ENCODE results near the gene ADD1.

Gene ADD1

GRCh38 chr4:2804973-2805501 is 38.6 kb upstream of the ADD1 start:
- DNase-seq (ENCODE audit: low spot score), result no peak

GRCh38 chr4:2805712-2806389 is 37.8 kb upstream of the ADD1 start:
- no peak for DNase-seq (ENCODE audit: low spot score)

- peak; percentile 46 for DNase-seq (ENCODE audit: low spot score)
Measured at GRCh38 chr4:2806390-2807355, 37.0 kb upstream of the ADD1 start.

GRCh38 chr4:2807571-2807970 is 36.1 kb upstream of the ADD1 start:
- no peak for DNase-seq (ENCODE audit: low spot score)

GRCh38 chr4:2808001-2808400 is 35.6 kb upstream of the ADD1 start:
- DNase-seq (ENCODE audit: low spot score), result no peak

- no peak for DNase-seq (ENCODE audit: low spot score)
Measured at GRCh38 chr4:2809610-2810180, 33.9 kb upstream of the ADD1 start.

DNA sequence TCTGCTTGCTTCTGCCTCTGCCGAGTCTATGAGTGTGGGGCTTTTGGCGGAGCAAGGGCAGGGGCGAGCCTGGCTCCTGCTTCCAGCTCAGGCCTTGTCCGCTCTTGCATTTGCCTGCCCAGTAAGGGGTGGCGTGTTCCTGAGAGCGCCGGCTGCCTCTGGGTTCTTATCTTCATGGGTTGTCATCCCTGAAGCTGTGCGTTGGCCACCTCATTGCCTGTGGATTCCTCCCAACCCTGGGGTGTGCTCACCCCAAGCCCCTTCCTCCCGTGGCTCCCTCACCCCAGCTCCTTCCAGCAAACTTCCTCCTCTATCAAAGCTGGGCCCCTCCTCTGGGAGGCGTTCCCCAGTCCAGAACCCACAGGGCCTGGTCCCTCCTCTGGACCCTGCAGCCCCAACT is 33.3 kb upstream of the ADD1 start:
- no peak for DNase-seq (ENCODE audit: low spot score)

DNA sequence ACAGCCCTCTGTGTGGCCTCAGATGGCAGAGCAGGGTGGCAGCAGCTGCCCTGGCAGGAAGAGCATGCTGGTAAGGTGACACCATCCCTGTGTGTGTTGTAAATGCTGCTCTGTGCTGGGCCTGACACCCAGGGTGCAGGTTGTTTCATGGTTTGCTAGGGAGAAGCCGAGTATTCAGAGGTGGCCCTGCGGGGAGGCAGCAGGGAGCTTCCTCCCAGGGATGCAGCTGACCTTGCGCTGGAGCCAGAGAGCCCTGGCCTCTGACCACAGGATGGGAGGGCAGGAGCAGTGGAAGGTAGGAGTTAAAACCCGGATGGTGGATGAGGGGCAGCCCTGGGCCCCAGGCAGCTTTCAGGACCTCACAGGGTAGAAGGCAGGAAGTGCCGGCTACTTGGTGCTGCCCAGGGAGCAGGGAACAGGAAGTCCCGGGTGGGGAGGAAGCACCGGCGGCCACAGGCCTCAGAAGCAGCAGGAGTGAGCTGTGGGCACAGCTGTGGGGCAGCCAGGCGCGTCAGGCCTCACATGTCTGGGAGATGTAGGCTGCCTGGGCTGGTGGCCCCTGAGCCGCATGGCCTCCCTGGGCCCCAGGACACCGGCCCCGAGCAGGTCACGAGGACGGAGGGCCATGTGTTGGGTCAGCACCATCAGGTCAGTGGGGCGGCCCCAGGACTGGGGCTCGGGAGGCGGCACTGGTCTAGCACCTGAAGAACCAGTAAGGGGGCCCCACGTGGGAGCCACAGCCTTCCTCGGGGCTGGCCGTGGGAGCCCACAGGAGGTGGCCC is 31.6 kb upstream of the ADD1 start:
- DNase-seq (ENCODE audit: low spot score), result peak; percentile 27

DNA sequence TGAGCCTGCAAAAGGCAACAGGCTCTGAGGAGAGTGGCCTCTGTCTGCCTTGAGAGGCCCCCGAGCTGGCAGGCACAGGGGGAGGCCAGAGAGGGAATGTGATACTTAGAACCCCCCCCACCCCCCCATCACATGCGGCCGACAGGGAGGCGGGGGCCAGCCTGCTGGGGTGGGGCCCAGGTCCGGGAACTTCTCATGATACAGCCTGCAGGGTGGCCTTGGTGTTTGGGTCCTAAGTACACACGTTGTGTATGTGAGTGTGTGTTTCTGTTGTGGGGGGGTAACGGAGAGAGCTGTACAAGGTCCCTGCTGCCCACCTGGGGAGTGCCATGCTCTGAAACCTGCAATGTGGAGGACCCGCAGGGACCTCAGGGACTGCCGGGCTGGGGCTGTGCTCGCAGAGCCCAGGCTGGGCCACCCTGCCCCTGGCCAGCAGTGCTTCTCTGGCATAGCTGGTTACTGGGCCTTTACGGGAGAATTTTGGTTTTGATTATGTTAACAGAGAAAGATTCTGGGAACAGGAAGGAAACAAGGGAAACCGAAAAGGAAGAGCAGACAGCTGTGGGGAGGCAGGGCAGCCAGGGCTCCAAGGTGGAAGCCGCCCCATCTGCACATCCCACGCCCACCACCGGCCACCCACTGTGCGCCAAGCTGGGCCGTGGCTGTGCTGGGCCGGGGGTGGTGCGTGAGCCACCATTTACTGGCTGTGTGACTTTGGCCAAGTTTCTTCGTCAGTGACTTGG is 30.9 kb upstream of the ADD1 start:
- DNase-seq (ENCODE audit: low spot score), result no peak

DNA sequence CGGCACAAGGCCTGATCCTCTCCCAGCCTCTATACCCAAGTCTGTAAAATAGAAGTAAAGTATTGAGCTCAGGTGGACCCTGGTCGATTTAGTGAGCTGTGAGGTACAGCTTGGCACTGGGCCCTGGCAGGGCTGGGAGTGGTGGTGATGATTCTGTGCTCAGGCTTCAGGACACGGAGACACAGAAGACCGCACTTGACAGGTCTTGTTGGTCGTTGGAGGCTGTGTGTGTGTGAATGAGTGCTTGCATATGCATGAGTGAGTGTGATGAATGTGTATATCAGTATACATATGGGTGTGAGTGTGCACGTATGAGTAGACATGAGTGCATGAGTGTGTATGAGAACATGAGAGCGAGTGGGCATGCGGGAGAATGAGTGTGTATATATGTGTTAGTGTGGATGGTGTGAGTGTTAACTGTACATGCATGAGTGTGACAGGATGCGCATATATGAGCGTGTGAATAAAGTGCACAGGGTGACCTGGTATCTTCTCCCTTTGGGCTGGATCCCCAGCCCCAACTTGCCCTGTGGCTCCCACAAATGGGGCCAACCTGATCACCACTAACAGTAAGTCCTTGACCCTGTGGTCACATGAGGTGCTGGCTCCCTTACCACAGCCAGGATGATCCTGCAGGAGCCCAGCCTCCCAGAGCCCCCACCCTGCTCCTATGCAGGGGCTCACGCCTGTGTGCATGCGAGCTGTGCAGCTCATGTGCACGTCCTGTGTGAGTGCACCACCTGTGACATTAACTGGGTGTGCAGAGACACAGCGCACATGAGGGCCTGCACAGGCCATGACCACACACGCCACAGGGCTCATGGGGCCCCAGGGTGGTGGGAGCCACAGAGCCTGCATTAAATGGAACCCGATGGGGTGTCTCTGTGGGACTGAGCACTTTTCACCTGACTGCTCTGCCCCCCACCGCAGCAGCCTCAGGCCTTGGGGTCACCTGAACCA is 29.9 kb upstream of the ADD1 start:
- no peak for DNase-seq (ENCODE audit: low spot score)

- no peak for DNase-seq (ENCODE audit: low spot score)
Measured at GRCh38 chr4:2814627-2815270, 28.9 kb upstream of the ADD1 start.

DNA sequence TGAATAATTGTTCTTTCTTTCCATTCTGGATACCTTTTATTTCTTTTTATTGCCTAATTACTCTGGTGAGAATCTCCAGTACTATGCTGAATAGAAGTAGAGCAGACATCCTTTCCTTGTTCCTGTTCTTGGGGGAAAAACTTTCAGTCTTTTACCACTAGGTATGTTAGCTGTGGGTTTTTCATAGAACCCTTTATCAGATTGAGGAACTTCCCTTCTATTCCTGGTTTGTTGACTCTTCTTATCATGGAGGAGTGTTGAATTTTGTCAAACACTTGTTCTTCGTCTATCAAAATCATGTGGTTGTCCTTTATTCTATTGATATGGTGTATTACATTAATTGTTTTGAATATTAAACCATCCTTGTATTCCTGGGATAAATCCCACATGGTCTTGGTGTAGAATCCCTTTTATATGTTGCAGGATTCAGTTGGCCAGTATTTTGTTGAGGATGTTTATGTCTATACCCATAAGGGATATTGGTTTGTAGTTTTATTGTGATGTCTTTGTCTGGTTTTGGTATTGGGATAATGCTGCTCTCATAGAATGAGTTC is 27.2 kb upstream of the ADD1 start:
- DNase-seq (ENCODE audit: low spot score), result no peak

- DNase-seq (ENCODE audit: low spot score), result no peak
Measured at GRCh38 chr4:2817137-2817536, 26.5 kb upstream of the ADD1 start.

- DNase-seq (ENCODE audit: low spot score), result no peak
Measured at GRCh38 chr4:2817701-2818350, 25.8 kb upstream of the ADD1 start.

- no peak for DNase-seq (ENCODE audit: low spot score)
Measured at GRCh38 chr4:2818351-2818939, 25.2 kb upstream of the ADD1 start.

DNA sequence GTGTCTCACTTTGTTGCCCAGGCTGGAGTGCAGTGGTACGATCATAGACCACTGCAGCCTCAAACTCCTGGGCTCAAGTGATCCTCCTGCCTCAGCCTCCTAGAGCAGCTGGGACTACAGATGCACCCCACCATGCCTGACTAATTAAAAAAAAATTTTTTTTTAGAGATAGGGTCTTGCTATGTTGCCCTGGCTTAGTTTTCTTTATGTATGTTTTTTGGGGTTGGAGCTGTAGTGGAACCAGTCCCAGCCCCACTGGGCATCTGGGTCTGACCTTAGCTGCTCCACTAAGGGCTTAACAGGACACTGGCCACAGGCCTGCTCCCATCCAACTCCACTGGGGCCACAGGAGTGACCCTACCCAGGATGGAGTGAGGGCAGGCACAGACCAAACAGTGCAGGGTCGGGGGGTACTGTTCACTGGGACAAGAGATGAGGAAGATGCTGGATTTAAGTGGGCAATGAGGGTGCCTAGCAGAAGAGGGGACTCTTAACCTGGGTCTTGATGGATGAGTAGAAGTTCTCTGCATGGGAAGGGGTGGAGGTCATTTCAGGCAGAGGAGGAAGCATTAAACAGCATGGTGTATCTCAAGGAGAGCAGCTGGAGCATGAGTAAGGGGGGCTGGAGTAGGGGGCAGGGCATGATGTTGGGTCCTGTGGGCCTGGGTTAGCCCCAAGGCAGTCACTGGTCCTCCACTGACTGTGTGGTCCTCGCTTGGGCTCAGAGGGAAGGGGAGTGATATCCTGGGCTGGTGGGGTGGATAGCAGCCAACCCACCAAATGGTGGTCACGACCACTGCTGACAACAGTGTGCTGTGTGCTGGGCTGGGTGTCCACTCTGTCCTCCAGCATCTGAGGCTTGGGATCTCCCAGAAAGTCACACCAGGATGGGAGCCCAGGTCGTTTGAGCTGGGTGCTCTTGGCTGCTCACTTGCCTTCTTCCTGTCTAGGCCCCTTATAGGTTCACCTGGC is 24.1 kb upstream of the ADD1 start:
- no peak for DNase-seq (ENCODE audit: low spot score)

Measured in putamen (tissue), 1 donor.